Endometrial microvascular endothelial cells (primary cell): ENCODE data around the gene PAEP. TPM values are rescaled to one million over a fixed set of nuclear protein-coding genes. Genes with fewer than 3 reads are reported as not detected.
"Not testable (repeated sequence)": the region's sequence is repeated elsewhere in the genome, so short reads cannot be mapped to it uniquely, and the experiment has no call there.

Source experiments
- in situ Hi-C: cut with HindIII; loops from 2 replicates; pipeline ENCODE4 v1.10.0; 2017; ENCODE audit warnings: low sequenced_read_pairs, low pct_unique_long_range_greater_than_20kb; ENCODE audit errors: inconsistent ontology term
- total RNA-seq: library from RNA; depleted of rRNA; stranded (reverse); fragments of >200 nt; gene quantifications from one replicate; pipeline ENCODE4 v1.2.3, GENCODE V29; 2015; ENCODE audit errors: inconsistent ontology term

PAEP gene
- total RNA-seq, 1 donor from 2014 or later = not detected

DNA sequence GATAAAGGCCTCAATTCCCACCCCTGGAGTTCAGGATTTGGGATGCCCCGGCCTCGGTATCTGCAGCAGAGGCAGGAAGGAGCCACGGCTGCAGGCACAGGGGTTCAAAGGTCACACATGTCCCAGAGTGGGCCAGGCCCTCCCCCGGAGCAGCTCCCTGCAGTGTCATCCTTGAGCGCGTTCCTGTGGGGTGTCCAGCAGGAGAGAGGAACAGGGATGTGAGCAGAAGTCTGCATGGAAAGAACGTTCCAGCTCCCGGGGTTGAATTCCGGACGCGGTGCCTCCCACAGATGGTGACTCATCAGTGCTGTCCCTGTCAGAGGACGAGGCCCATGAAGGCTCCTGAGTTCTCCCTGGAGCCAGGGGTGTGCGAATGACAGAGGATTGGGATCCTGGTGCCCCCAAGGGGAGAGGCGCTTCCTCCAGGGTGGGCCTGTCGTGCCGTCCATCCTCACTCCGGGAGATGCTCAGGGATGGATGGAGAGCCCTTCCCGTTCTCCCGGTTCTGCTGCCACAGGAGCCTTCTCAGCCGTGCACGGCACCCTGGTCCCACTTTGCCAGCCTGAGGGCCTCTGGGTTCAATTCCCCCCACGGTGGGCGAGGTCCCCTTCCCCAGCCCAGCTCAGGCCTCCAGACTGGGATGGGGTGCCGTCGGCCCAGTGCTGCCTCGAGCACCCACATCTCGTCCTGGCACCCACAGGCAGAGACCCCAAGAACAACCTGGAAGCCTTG lies 37.3 kb upstream of the PAEP start:
- in situ Hi-C loops = no loop called here

- in situ Hi-C loops = no loop called here
Observed at GRCh38 chr9:135525241-135526088, 36.1 kb upstream of the PAEP start.

DNA sequence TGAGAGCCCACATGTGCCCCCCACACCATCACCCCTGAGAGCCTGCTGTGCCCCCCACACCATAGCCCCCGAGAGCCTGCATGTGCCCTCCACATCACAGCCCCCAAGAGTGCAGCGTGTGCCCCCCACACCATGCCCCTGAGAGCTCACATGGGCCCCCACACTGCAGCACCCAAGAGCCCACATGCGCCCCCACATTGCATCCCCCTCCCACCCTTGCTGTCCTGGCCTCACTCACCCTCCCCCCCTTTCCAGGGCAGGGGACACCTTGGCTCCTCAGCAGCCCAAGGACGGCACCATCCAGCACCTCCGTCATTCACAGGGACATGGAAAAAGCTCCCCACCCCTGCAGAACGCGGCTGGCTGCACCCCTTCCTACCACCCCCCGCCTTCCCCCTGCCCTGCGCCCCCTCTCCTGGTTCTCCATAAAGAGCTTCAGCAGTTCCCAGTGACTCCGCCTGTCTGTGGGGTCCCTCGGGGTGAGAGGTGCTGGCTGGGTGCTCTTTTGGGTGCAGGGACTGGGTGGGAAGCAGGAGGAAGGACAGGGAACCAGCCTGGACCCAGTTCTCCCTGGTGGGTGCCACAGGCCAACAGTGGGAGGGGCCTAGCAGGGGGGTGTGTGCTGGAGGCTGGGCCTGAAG lies 35.3 kb upstream of the PAEP start:
- in situ Hi-C loops = no loop called here

- in situ Hi-C loops = no loop called here
Observed at GRCh38 chr9:135526730-135527571, 34.6 kb upstream of the PAEP start.

GRCh38 chr9:135528842-135529435 lies 32.6 kb upstream of the PAEP start:
- in situ Hi-C loops = not testable (repeated sequence)

DNA sequence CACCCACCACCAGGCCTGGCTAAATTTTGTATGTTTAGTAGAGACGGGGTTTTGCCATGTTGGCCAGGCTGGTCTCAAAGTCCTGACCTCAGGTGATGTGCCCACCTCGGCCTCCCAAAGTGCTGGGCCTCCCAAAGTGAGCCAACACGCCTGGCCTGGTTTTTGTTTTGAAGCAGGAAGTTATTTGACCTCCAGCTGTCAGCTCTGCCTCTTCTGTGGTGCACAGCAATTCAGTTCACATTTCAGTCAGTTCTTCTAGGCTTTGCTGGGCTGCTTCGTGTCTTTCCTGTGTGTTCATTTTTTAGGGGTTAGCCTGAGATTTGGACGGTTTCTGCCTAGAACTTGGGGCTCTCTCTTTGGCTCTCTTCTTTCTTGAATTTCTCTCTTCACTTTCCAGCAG lies 31.4 kb upstream of the PAEP start:
- in situ Hi-C loops = no loop called here

DNA sequence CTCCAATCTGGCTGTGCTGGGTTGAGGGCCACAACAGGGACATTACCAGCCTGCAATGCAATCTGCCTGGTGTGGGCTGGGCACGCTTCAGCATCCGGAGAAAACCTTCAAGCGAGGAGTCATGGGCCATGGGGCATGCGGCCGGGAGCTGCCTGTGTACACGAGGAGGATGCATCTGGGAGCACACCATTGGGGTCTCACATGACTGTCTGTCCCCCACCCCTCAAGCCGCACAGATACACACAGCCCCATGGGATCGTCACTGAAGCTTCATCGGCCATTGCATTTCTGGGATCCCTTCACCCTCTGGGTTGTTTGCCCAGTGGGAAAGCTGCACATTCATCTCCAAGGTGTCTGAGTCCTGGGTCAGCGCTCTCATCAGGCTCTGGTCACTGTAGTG lies 30.5 kb upstream of the PAEP start:
- in situ Hi-C loops = no loop called here

- in situ Hi-C loops = no loop called here
Observed at GRCh38 chr9:135533113-135533512, 28.4 kb upstream of the PAEP start.

DNA sequence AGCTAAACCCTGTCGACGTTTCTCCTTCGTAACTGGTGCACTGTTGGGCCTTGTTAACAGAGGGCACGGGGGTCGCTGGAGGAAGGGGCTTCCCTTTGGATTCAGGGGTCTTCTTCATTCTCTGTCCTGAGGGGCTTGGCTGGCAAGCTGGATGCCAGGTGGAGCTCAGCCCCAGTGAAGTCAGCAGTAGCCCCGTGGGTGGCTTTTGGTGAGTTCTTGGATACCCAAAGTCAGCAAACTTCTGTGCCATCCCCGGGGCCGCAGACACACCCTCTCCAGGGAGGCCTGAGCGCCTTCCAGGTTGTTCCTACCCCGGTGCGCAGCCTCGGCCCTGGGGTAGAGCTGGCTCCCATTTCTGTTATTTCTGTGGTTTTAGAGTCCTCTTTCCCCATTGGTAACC lies 27.9 kb upstream of the PAEP start:
- in situ Hi-C loops = no loop called here

DNA sequence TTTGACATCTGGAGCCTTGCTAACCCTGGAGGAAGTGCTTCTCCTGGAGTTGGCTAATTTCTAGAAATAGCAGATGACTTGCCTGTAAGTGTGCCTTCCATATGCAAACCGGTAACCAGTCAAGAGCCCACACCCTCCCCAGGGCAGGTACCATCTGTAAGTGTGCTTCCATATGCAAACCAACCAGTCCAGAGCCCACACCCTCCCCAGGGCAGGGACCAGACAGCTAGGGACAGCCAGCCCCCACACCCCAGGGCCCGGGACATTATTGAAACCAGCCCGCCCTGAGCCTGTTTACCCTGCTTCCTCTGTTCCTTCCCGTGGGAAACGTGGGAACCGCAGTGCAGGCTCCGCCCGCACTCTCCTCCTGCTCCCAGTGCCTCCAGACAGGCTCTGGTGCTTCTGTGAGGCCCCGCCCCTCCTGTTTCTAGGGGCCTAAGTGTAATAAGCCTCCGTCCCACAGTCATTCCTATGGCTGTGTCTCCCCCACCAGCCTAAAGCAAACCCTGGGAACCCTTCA lies 27.3 kb upstream of the PAEP start:
- in situ Hi-C loops = not testable (repeated sequence)

DNA sequence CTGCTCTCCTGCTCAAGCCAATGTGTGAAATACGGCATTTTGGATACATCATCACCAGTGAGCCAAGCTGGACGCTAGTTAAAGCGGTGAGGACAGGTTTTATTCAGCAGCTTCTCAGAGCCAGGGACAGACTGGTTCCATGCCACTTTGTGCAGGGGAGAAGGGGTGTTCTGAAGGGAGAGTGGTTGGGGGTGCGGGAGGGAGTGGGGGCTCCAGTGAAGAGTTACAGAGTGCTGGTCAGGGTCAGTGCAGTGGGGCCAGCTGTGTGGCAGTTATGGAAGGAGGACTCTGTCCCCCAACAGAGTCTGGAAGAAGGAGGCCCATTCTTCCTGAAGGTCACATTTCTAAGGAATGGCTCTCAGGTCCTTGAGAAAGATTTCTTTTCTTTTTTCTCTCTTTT lies 26.7 kb upstream of the PAEP start:
- in situ Hi-C loops = not testable (repeated sequence)

DNA sequence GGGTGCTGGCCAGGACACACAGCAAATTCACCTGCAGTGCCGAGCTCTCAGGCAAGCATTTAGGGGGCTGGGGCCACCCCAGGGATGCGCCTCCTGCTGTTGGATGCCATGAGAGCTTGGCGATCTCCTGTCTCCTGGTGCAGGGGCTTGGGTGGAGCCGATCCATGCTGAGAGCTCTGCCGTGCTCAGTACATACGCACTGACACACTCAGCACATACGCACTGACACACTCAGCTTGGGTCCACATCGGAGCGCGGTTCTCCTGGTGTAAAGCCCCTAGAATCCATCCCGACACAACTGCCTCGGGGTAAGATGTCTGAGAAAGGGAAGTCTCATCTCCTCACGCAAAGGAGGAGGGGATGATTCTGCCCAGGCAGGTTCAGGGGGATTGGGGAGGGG lies 25.9 kb upstream of the PAEP start:
- in situ Hi-C loops = not testable (repeated sequence)

DNA sequence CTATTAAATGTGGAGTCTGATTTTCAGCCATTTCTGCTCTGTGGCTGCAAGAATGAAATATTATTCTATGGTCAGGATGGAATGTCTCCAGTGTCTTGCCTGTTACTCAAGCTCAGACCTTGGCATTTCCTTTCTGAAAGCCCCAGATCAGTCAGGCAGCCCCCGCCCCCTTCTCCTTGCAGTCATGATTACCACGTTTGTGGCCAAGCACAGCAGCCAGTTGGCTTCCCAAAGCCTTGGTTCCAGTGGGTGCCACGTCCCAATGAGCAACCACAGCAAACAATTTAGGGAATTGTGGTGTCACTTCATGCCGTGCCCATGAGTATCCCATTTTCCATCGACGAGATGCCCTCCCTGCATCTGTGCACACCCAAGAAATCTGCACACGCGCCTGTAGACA lies 25.3 kb upstream of the PAEP start:
- in situ Hi-C loops = no loop called here

GRCh38 chr9:135543262-135543894 lies 18.2 kb upstream of the PAEP start:
- in situ Hi-C loops = not testable (repeated sequence)

- in situ Hi-C loops = no loop called here
Observed at GRCh38 chr9:135544981-135545635, 16.4 kb upstream of the PAEP start.

GRCh38 chr9:135545646-135546176 lies 15.8 kb upstream of the PAEP start, which contains the start of gene OBP2A:
OBP2A (plus strand) TSS chr9:135546126; CDS start chr9:135546181, 55 bp downstream.
- in situ Hi-C loops = not testable (repeated sequence)
